Fibroblast of lung (primary cell): Measurements from ENCODE around the gene PRODH2. TPM values are rescaled to one million over a fixed set of nuclear protein-coding genes. Genes with fewer than 3 reads are reported as not detected.
A peak's percentile ranks its signal among the peaks of the same experiment; 100 is the strongest.

Experiments
- DNase-seq, 2 donors: peaks; one replicate each; pipeline versions ENCODE4 v3.0.0 to v3.0.0-alpha.2; 2010; ENCODE audit warnings: low read depth in 2 of 2
- H2AFZ ChIP-seq: 2 replicates; pipeline ENCODE4 v1.5.1; 2012; ENCODE audit warnings: low read length, control low read depth, inconsistent platforms
- H3K27ac ChIP-seq: 2 replicates; pipeline ENCODE4 v1.5.1; 2011; ENCODE audit warnings: low read length, control low read depth; ENCODE audit not compliant: insufficient read depth
- H3K27me3 ChIP-seq: 2 replicates; pipeline ENCODE4 v1.5.1; 2011; ENCODE audit warnings: mild to moderate bottlenecking, low read length; ENCODE audit not compliant: control insufficient read depth, insufficient read depth
- H3K36me3 ChIP-seq: 2 replicates; pipeline ENCODE4 v1.5.1; 2011; ENCODE audit warnings: low read length; ENCODE audit not compliant: control insufficient read depth, insufficient read depth
- H3K4me1 ChIP-seq: 2 replicates; pipeline ENCODE4 v1.5.1; 2011; ENCODE audit warnings: low read length; ENCODE audit not compliant: control insufficient read depth, insufficient read depth; ENCODE audit errors: extremely low read depth
- H3K4me2 ChIP-seq: 2 replicates; pipeline ENCODE4 v1.5.1; 2011; ENCODE audit warnings: low read length, control low read depth; ENCODE audit not compliant: insufficient read depth; ENCODE audit errors: extremely low read depth
- H3K4me3 ChIP-seq, 4 experiments: fragments of 200-600 bp in 1 of 4; sonication (generic) in 1 of 4; replicated peaks in 1 of 4; 2 replicates each; pipeline ENCODE4 v1.5.1; 2011 to 2016; ENCODE audit warnings: low read length in 4 of 4, low read depth in 3 of 4, mild to moderate bottlenecking in 3 of 4, control low read depth in 2 of 4, inconsistent platforms in 1 of 4, mixed read lengths in 1 of 4; ENCODE audit not compliant: insufficient read depth in 1 of 4; ENCODE audit errors: control extremely low read depth in 1 of 4
- H3K79me2 ChIP-seq: 2 replicates; pipeline ENCODE4 v1.5.1; 2012; ENCODE audit warnings: mild to moderate bottlenecking, low read length, inconsistent platforms; ENCODE audit not compliant: control insufficient read depth, insufficient read depth
- H3K9ac ChIP-seq: 2 replicates; pipeline ENCODE4 v1.5.1; 2011; ENCODE audit warnings: mild to moderate bottlenecking, low read length, control low read depth; ENCODE audit not compliant: insufficient read depth
- H3K9me3 ChIP-seq: 2 replicates; pipeline ENCODE4 v1.5.1; 2012; ENCODE audit warnings: low read depth, low read length; ENCODE audit not compliant: control insufficient read depth, insufficient read depth
- H4K20me1 ChIP-seq: 2 replicates; pipeline ENCODE4 v1.5.1; 2011; ENCODE audit warnings: low read length; ENCODE audit not compliant: control insufficient read depth, insufficient read depth; ENCODE audit errors: extremely low read depth
- EZH2 ChIP-seq: IDR thresholded peaks from 2 replicates; pipeline ENCODE4 v1.5.1; 2012; ENCODE audit warnings: low read length, control low read depth, mild to moderate bottlenecking; ENCODE audit errors: missing control alignments
- polyA plus RNA-seq, 2 donors: library from polyadenylated mRNA; depleted of rRNA in 1 of 2; stranded (reverse) in 1 of 2; unstranded in 1 of 2; fragments of >200 nt; gene quantifications; 2 replicates each; pipeline ENCODE4 v1.2.1, GENCODE V29; 2011 to 2012; ENCODE audit warnings: missing spikeins in 1 of 2
- total RNA-seq: library from RNA; depleted of rRNA; stranded (reverse); fragments of >200 nt; gene quantifications from 2 replicates; pipeline ENCODE4 v1.2.1, GENCODE V29; 2014
- TF ChIP-seq, protein P1 (sequence below), 2 donors: IDR thresholded peaks in 1 of 2; conservative IDR thresholded peaks in 1 of 2; 1 replicate in 1 of 2; 2 replicates in 1 of 2; pipeline ENCODE4 v1.5.1; 2011 to 2012; ENCODE audit warnings: low read length in 2 of 2, control low read depth in 1 of 2, inconsistent platforms in 1 of 2, low read depth in 1 of 2, mild to moderate bottlenecking in 1 of 2

Gene PRODH2
- total and polyA plus RNA-seq, 2 donors (not counting 1 experiment from before 2014, with no cell fraction given) = not detected

DNA sequence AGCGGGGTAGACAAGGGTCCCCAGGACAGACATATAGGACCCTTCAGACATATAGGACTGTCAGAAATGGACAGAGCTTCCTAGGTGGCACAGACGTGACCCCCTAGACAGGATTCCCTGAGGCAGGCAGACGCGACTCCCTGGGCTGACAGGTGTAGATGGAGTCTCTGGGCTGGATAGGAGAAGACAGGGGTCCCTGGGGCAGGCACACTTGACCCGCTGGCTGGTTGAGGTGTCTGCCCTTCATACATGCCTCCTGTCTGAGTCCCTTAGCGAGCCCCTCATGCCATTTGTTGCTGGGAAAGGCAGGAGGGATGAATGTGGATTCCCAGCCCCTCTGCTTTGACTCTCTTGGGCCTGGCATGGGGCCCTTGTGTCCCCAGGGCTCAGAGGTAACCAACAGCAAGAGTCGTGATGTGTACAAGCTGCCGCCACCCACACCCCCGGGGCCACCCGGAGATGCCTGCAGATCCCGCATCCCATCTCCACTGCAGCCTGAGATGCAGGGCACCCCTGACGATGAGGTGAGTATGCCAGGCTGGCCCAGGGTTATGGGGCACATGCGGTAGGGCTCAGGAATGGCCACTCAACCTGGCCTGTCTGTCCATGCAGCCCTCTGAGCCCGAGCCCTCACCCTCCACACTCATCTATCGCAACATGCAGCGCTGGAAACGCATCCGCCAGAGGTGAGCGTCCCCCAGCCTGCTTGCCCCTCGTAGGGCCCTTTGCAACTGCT, 58.8 kb downstream of the PRODH2 start:
- Histone ChIP-seq H2AFZ (no peak overlapping the region), H3K27ac (no peak overlapping the region), H3K4me3 (no peak overlapping the region), H3K9ac (no peak overlapping the region), H3K4me2 (no peak overlapping the region), H3K9me3 (no peaks in the 10 kb centered on the region), H3K79me2 (peaks cover 20% of the 10 kb centered on the region), H3K36me3 (peaks cover 21% of the 10 kb centered on the region), H4K20me1 (no peaks in the 10 kb centered on the region), H3K27me3 (no peaks in the 10 kb centered on the region), H3K4me1 (peaks cover 13% of the 10 kb centered on the region)
- TF ChIP-seq, protein P1, sequence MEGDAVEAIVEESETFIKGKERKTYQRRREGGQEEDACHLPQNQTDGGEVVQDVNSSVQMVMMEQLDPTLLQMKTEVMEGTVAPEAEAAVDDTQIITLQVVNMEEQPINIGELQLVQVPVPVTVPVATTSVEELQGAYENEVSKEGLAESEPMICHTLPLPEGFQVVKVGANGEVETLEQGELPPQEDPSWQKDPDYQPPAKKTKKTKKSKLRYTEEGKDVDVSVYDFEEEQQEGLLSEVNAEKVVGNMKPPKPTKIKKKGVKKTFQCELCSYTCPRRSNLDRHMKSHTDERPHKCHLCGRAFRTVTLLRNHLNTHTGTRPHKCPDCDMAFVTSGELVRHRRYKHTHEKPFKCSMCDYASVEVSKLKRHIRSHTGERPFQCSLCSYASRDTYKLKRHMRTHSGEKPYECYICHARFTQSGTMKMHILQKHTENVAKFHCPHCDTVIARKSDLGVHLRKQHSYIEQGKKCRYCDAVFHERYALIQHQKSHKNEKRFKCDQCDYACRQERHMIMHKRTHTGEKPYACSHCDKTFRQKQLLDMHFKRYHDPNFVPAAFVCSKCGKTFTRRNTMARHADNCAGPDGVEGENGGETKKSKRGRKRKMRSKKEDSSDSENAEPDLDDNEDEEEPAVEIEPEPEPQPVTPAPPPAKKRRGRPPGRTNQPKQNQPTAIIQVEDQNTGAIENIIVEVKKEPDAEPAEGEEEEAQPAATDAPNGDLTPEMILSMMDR (conservative IDR thresholded peaks at IDR 0.05 in 1 of 2, IDR thresholded peaks at IDR 0.05 in 1 of 2; ENCODE audit: low read depth in 1 of 2, low read length in 2 of 2) = no peak
- no peak for TF ChIP-seq EZH2
- DNase-seq = peak in 1 of 2 donors; percentile 34

- Histone ChIP-seq H3K9me3 (no peaks in the 10 kb centered on the region), H3K27ac (no peak overlapping the region), H3K79me2 (peaks cover 21% of the 10 kb centered on the region), H2AFZ (no peak overlapping the region), H4K20me1 (no peaks in the 10 kb centered on the region), H3K4me3 (no peak overlapping the region), H3K4me1 (peaks cover 13% of the 10 kb centered on the region), H3K36me3 (peaks cover 21% of the 10 kb centered on the region), H3K4me2 (no peak overlapping the region), H3K9ac (no peak overlapping the region), H3K27me3 (no peaks in the 10 kb centered on the region)
- TF ChIP-seq EZH2 = no peak
- TF ChIP-seq, protein P1 (conservative IDR thresholded peaks at IDR 0.05 in 1 of 2, IDR thresholded peaks at IDR 0.05 in 1 of 2; ENCODE audit: low read depth in 1 of 2, low read length in 2 of 2) = no peak
- DNase-seq = peak in 1 of 2 donors; percentile 29
Measured at GRCh38 chr19:35752746-35753350, 59.8 kb downstream of the PRODH2 start.

GRCh38 chr19:35751839-35752745, 60.6 kb downstream of the PRODH2 start:
- Histone ChIP-seq H3K9me3 (no peaks in the 10 kb centered on the region), H3K9ac (no peak overlapping the region), H3K27me3 (no peaks in the 10 kb centered on the region), H2AFZ (no peak overlapping the region), H4K20me1 (no peaks in the 10 kb centered on the region), H3K4me1 (peaks cover 12% of the 10 kb centered on the region), H3K27ac (no peak overlapping the region), H3K4me3 (no peak overlapping the region), H3K36me3 (peaks cover 21% of the 10 kb centered on the region), H3K4me2 (no peak overlapping the region), H3K79me2 (peaks cover 21% of the 10 kb centered on the region)
- no peak for TF ChIP-seq EZH2
- TF ChIP-seq, protein P1 (conservative IDR thresholded peaks at IDR 0.05 in 1 of 2, IDR thresholded peaks at IDR 0.05 in 1 of 2; ENCODE audit: low read depth in 1 of 2, low read length in 2 of 2) = no peak
- DNase-seq = no peak
